ENCODE results near the gene CPN2. TPM values are rescaled to one million over a fixed set of nuclear protein-coding genes. Genes with fewer than 3 reads are reported as not detected.

The CPN2 gene
- total and polyA plus RNA-seq, 2 experiments from 2014 or later = 0.10 to 0.14 TPM

DNA sequence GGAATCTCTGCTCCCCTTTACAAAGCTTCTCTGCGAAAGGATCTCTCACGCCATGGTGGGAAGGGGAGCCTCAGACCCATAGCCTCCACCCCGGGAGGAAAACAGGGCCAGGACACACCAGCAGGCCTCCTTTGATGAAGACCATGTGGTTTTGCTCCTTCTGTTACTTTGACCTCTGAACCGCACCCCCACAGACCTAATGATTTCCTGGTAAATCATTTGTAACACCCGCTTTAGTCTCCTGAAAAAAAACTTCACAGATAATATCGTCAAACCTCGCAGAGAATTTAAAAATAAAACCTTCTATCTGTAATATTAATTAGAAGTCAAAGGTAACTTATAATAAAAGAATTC, 18.3 kb downstream of the CPN2 start:
- H3F3A ChIP-seq (replicated peaks; ENCODE audit: low read depth) = peaks cover 10% of the 10 kb centered on the region; the same call in 1 of the 2 replicates
- ATAC-seq (no peak), DNase-seq (ENCODE audit: low spot score) (no peak)
- peaks cover 23% of the 10 kb centered on the region for H3K4me1 Mint-ChIP-seq
- no peaks in the 10 kb centered on the region; the same call in 2 of the 3 replicates for H3K36me3 Mint-ChIP-seq (ENCODE audit: low read depth)
- H3K27me3 Mint-ChIP-seq (ENCODE audit: insufficient read depth, low read depth, poor library complexity) = peaks cover 26% of the 10 kb centered on the region
- no peaks in the 10 kb centered on the region for H3K79me2 ChIP-seq (replicated peaks; ENCODE audit: insufficient read depth)
- no peak overlapping the region for H2AFZ ChIP-seq
- TF ChIP-seq EZH2 (IDR thresholded peaks at IDR 0.05; ENCODE audit: low read depth, unreplicated experiment) = peak; percentile 1
- no peak for TF ChIP-seq STAT1 (IDR thresholded peaks at IDR 0.05; ENCODE audit: unreplicated experiment)
- no peaks in the 10 kb centered on the region for H4K20me1 ChIP-seq (replicated peaks; ENCODE audit: insufficient read depth)
- no peak overlapping the region for H3K27ac Mint-ChIP-seq
- peak overlapping the region; percentile 81 for H3K4me2 ChIP-seq
- H3K4me3 Mint-ChIP-seq = peak overlapping the region; percentile 73
- no peaks in the 10 kb centered on the region for H3K9me3 Mint-ChIP-seq
- peaks cover 24% of the 10 kb centered on the region for H3K27me3 ChIP-seq (ENCODE audit: insufficient read depth)
- H3K9me2 ChIP-seq (ENCODE audit: insufficient read depth) = no peaks in the 10 kb centered on the region
- H3K4me1 ChIP-seq (ENCODE audit: insufficient read depth) = no peaks in the 10 kb centered on the region
- H3K36me3 ChIP-seq (ENCODE audit: insufficient read depth) = no peaks in the 10 kb centered on the region
- H3K27ac ChIP-seq (ENCODE audit: low read depth) = no peak overlapping the region
- peak overlapping the region; percentile 59 for H3K4me3 ChIP-seq

- no peak overlapping the region for H3K4me3 ChIP-seq
- DNase-seq (ENCODE audit: low spot score) (no peak), ATAC-seq (no peak)
- H3K4me1 ChIP-seq (ENCODE audit: insufficient read depth) = no peaks in the 10 kb centered on the region
- no peak overlapping the region for H3K27ac Mint-ChIP-seq
- TF ChIP-seq POLR2AphosphoS5 (IDR thresholded peaks at IDR 0.05; ENCODE audit: low read depth) (no peak), STAT1 (IDR thresholded peaks at IDR 0.05; ENCODE audit: unreplicated experiment) (no peak), ZNF114 (CRISPR knock-in tag; IDR thresholded peaks at IDR 0.05) (no peak)
- no peaks in the 10 kb centered on the region for H4K20me1 ChIP-seq (replicated peaks; ENCODE audit: insufficient read depth)
- no peaks in the 10 kb centered on the region for H3K79me2 ChIP-seq (replicated peaks; ENCODE audit: insufficient read depth)
- H3F3A ChIP-seq (replicated peaks; ENCODE audit: low read depth) = peaks cover 28% of the 10 kb centered on the region
- H3K36me3 ChIP-seq (ENCODE audit: insufficient read depth) = no peaks in the 10 kb centered on the region
- H3K27me3 Mint-ChIP-seq (ENCODE audit: insufficient read depth, low read depth, poor library complexity) = peaks cover 21% of the 10 kb centered on the region
- no peak overlapping the region for H2AFZ ChIP-seq
- peaks cover 23% of the 10 kb centered on the region for H3K4me1 Mint-ChIP-seq
- no peak overlapping the region for H3K4me3 Mint-ChIP-seq
- H3K9me2 ChIP-seq (ENCODE audit: insufficient read depth) = 0 out of 2 replicates have a peak, but pooled peaks cover 7% of the 10 kb centered on the region
- no peak overlapping the region for H3K4me2 ChIP-seq
- H3K36me3 Mint-ChIP-seq (ENCODE audit: low read depth) = no peaks in the 10 kb centered on the region; the same call in 2 of the 3 replicates
- no peaks in the 10 kb centered on the region; the same call in 2 of the 3 replicates for H3K9me3 Mint-ChIP-seq
- H3K27me3 ChIP-seq (ENCODE audit: insufficient read depth) = peaks cover 24% of the 10 kb centered on the region
- H3K27ac ChIP-seq (ENCODE audit: low read depth) = no peak overlapping the region
Measured at GRCh38 chr3:194330579-194330978, 20.5 kb downstream of the CPN2 start.

GRCh38 chr3:194330160-194330559, 21.0 kb downstream of the CPN2 start:
- Histone ChIP-seq H3K36me3 (ENCODE audit: insufficient read depth) (no peaks in the 10 kb centered on the region), H3K27me3 (ENCODE audit: insufficient read depth) (peaks cover 24% of the 10 kb centered on the region), H4K20me1 (replicated peaks; ENCODE audit: insufficient read depth) (no peaks in the 10 kb centered on the region), H2AFZ (no peak overlapping the region), H3K79me2 (replicated peaks; ENCODE audit: insufficient read depth) (no peaks in the 10 kb centered on the region), H3K4me3 (no peak overlapping the region), H3F3A (replicated peaks; ENCODE audit: low read depth) (peaks cover 31% of the 10 kb centered on the region), H3K4me2 (no peak overlapping the region), H3K9me2 (ENCODE audit: insufficient read depth) (0 out of 2 replicates have a peak, but pooled peaks cover 7% of the 10 kb centered on the region), H3K4me1 (ENCODE audit: insufficient read depth) (no peaks in the 10 kb centered on the region), H3K27ac (ENCODE audit: low read depth) (no peak overlapping the region)
- Mint-ChIP-seq H3K4me3 (no peak overlapping the region), H3K27me3 (ENCODE audit: insufficient read depth, low read depth, poor library complexity) (peaks cover 19% of the 10 kb centered on the region), H3K4me1 (peaks cover 23% of the 10 kb centered on the region), H3K27ac (no peak overlapping the region), H3K36me3 (ENCODE audit: low read depth) (no peaks in the 10 kb centered on the region; the same call in 2 of the 3 replicates), H3K9me3 (no peaks in the 10 kb centered on the region; the same call in 2 of the 3 replicates)
- DNase-seq (ENCODE audit: low spot score) (no peak), ATAC-seq (no peak)
- TF ChIP-seq CREB1 (CRISPR knock-in tag; IDR thresholded peaks at IDR 0.05; ENCODE audit: low read depth) = no peak
- TF ChIP-seq, protein P1, sequence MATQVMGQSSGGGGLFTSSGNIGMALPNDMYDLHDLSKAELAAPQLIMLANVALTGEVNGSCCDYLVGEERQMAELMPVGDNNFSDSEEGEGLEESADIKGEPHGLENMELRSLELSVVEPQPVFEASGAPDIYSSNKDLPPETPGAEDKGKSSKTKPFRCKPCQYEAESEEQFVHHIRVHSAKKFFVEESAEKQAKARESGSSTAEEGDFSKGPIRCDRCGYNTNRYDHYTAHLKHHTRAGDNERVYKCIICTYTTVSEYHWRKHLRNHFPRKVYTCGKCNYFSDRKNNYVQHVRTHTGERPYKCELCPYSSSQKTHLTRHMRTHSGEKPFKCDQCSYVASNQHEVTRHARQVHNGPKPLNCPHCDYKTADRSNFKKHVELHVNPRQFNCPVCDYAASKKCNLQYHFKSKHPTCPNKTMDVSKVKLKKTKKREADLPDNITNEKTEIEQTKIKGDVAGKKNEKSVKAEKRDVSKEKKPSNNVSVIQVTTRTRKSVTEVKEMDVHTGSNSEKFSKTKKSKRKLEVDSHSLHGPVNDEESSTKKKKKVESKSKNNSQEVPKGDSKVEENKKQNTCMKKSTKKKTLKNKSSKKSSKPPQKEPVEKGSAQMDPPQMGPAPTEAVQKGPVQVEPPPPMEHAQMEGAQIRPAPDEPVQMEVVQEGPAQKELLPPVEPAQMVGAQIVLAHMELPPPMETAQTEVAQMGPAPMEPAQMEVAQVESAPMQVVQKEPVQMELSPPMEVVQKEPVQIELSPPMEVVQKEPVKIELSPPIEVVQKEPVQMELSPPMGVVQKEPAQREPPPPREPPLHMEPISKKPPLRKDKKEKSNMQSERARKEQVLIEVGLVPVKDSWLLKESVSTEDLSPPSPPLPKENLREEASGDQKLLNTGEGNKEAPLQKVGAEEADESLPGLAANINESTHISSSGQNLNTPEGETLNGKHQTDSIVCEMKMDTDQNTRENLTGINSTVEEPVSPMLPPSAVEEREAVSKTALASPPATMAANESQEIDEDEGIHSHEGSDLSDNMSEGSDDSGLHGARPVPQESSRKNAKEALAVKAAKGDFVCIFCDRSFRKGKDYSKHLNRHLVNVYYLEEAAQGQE (IDR thresholded peaks at IDR 0.05; ENCODE audit: unreplicated experiment) = no peak
- TF ChIP-seq ZNF331 (CRISPR knock-in tag; IDR thresholded peaks at IDR 0.05; ENCODE audit: low read depth) = no peak
- no peak for TF ChIP-seq STAT1 (IDR thresholded peaks at IDR 0.05; ENCODE audit: unreplicated experiment)
- TF ChIP-seq, protein P2, sequence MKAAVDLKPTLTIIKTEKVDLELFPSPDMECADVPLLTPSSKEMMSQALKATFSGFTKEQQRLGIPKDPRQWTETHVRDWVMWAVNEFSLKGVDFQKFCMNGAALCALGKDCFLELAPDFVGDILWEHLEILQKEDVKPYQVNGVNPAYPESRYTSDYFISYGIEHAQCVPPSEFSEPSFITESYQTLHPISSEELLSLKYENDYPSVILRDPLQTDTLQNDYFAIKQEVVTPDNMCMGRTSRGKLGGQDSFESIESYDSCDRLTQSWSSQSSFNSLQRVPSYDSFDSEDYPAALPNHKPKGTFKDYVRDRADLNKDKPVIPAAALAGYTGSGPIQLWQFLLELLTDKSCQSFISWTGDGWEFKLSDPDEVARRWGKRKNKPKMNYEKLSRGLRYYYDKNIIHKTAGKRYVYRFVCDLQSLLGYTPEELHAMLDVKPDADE (IDR thresholded peaks at IDR 0.05) = no peak
- TF ChIP-seq, protein P3, sequence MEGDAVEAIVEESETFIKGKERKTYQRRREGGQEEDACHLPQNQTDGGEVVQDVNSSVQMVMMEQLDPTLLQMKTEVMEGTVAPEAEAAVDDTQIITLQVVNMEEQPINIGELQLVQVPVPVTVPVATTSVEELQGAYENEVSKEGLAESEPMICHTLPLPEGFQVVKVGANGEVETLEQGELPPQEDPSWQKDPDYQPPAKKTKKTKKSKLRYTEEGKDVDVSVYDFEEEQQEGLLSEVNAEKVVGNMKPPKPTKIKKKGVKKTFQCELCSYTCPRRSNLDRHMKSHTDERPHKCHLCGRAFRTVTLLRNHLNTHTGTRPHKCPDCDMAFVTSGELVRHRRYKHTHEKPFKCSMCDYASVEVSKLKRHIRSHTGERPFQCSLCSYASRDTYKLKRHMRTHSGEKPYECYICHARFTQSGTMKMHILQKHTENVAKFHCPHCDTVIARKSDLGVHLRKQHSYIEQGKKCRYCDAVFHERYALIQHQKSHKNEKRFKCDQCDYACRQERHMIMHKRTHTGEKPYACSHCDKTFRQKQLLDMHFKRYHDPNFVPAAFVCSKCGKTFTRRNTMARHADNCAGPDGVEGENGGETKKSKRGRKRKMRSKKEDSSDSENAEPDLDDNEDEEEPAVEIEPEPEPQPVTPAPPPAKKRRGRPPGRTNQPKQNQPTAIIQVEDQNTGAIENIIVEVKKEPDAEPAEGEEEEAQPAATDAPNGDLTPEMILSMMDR (conservative IDR thresholded peaks at IDR 0.05; ENCODE audit: low read depth in 2 of 2) = no peak
- no peak for TF ChIP-seq POLR2AphosphoS5 (IDR thresholded peaks at IDR 0.05; ENCODE audit: low read depth)
- no peak for TF ChIP-seq NANOG (IDR thresholded peaks at IDR 0.05; ENCODE audit: borderline replicate concordance)
- no peak for TF ChIP-seq EZH2 (IDR thresholded peaks at IDR 0.05; ENCODE audit: low read depth, unreplicated experiment)
- TF ChIP-seq EZH2phosphoT487 (IDR thresholded peaks at IDR 0.05; ENCODE audit: unreplicated experiment) = no peak
- TF ChIP-seq JUNB (IDR thresholded peaks at IDR 0.05; ENCODE audit: unreplicated experiment) = no peak

Data from GM23338 (cell line).